Gastrocnemius medialis (tissue), 4 donors: ENCODE measurements around the gene DIRAS3. TPM values are rescaled to one million over a fixed set of nuclear protein-coding genes. Genes with fewer than 3 reads are reported as not detected.
A peak's percentile ranks its signal among the peaks of the same experiment; 100 is the strongest.

Experiments
- ATAC-seq, 2 donors: fragments of 150-250 bp; one replicate each; pipeline ENCODE4 v1.9.1; 2016
- DNase-seq, 2 donors: peaks; one replicate each; pipeline ENCODE4 v3.0.0-alpha.2; 2019
- H3K27ac ChIP-seq, 4 donors: fragments of 200-600 bp; sonication (generic); 1 replicate in 1 of 4; 2 replicates in 3 of 4; pipeline ENCODE4 v1.5.1; 2016 to 2018; ENCODE audit warnings: mild to moderate bottlenecking in 2 of 4, moderate library complexity in 1 of 4
- H3K27me3 ChIP-seq, 3 donors: fragments of 200-600 bp; sonication (generic) in 2 of 3; 1 replicate in 1 of 3; 2 replicates in 2 of 3; pipeline versions ENCODE4 v1.5.1 to v1.6.0; 2016 to 2019; ENCODE audit warnings: mild to moderate bottlenecking in 1 of 3, moderate library complexity in 1 of 3
- H3K36me3 ChIP-seq, 2 donors: fragments of 200-600 bp; sonication (generic) in 1 of 2; one replicate each; pipeline ENCODE4 v1.5.1; 2017 to 2018
- H3K4me1 ChIP-seq, 2 donors: fragments of 200-600 bp; sonication (generic) in 1 of 2; one replicate each; pipeline ENCODE4 v1.5.1; 2016 to 2017; ENCODE audit warnings: mild to moderate bottlenecking in 2 of 2
- H3K4me3 ChIP-seq, 4 donors: fragments of 200-600 bp; sonication (generic) in 3 of 4; 1 replicate in 1 of 4; 2 replicates in 3 of 4; pipeline ENCODE4 v1.5.1; 2016 to 2019; ENCODE audit warnings: mild to moderate bottlenecking in 2 of 4
- H3K9me3 ChIP-seq, 3 donors: fragments of 200-600 bp; sonication (generic) in 2 of 3; 1 replicate in 1 of 3; 2 replicates in 2 of 3; pipeline ENCODE4 v1.5.1; 2016 to 2019
- CTCF ChIP-seq, 5 experiments: fragments of 450-650 bp in 3 of 5; fragments of 200-600 bp in 2 of 5; sonication (generic) in 2 of 5; IDR thresholded peaks in 4 of 5; conservative IDR thresholded peaks in 1 of 5; 1 replicate in 4 of 5; 2 replicates in 1 of 5; pipeline ENCODE4 v1.5.1; 2016 to 2019; ENCODE audit warnings: antibody characterized with exemption in 5 of 5, mild to moderate bottlenecking in 3 of 5, moderate library complexity in 3 of 5
- POLR2A ChIP-seq, 2 donors: fragments of 450-650 bp; IDR thresholded peaks; one replicate each; pipeline ENCODE4 v1.6.1; 2017; ENCODE audit warnings: antibody characterized with exemption in 2 of 2, mild to moderate bottlenecking in 2 of 2, moderate library complexity in 2 of 2
- in situ Hi-C, 4 donors: fragments of 200-750 bp; cut with MboI; loops; one replicate each; pipeline versions ENCODE4 v1.15.0 to v1.8.0; 2017; ENCODE audit warnings: low sequenced_read_pairs in 4 of 4
- intact Hi-C: fragments of 100-400 bp; cut with DNase I; formaldehyde crosslinking; loops from one replicate; pipeline ENCODE4 v1.15.1; 2023; ENCODE audit warnings: low total_unique reads
- total RNA-seq, 4 donors: library from RNA; depleted of rRNA; stranded (reverse); fragments of >200 nt; gene quantifications; one replicate each; pipeline versions ENCODE4 v1.1.0 to v1.2.3, GENCODE V29; 2016

Gene DIRAS3
- total RNA-seq, result under 1 TPM in 3 of 4 donors, not detected in 1; 0.44 to 0.71 (median 0.59) TPM

- no peaks in the 10 kb centered on the region for H3K27me3 ChIP-seq
- no peaks in the 10 kb centered on the region for H3K4me1 ChIP-seq
- no peaks in the 10 kb centered on the region for H3K36me3 ChIP-seq
- peak in 1 of 2 donors; percentile 21 for DNase-seq
- H3K4me3 ChIP-seq, result peak within 1 kb of the TSS; percentile 41 to 53 (median 47)
- in situ Hi-C loops (no loop called here), intact Hi-C loops (no loop called here)
- no peaks in the 10 kb centered on the region for H3K9me3 ChIP-seq
- no peak within 1 kb of the TSS for H3K27ac ChIP-seq
- peak; percentile 45 to 51 for ATAC-seq
- no peak for TF ChIP-seq POLR2A (IDR thresholded peaks at IDR 0.05)
Observed at GRCh38 chr1:68049941-68050878, at the start of gene DIRAS3. DIRAS3 (minus strand) TSS chr1:68050627; CDS start chr1:68047297, 3,330 bp downstream.

GRCh38 chr1:68093737-68094136 lies 43.3 kb upstream of the DIRAS3 start:
- Histone ChIP-seq H3K27ac (no peak overlapping the region), H3K4me1 (no peaks in the 10 kb centered on the region), H3K36me3 (no peaks in the 10 kb centered on the region), H3K27me3 (no peaks in the 10 kb centered on the region), H3K9me3 (no peaks in the 10 kb centered on the region), H3K4me3 (no peak overlapping the region)
- intact Hi-C loops (no loop called here), in situ Hi-C loops (no loop called here)
- no peak for ATAC-seq
- TF ChIP-seq CTCF (IDR thresholded peaks at IDR 0.05 in 4 of 5, conservative IDR thresholded peaks at IDR 0.05 in 1 of 5), result no peak
- TF ChIP-seq POLR2A (IDR thresholded peaks at IDR 0.05), result no peak
- no peak for DNase-seq

- intact Hi-C loops, result no loop called here
- ATAC-seq (no peak), DNase-seq (no peak)
- no peak overlapping the region for H3K27ac ChIP-seq
- TF ChIP-seq CTCF (IDR thresholded peaks at IDR 0.05 in 4 of 5, conservative IDR thresholded peaks at IDR 0.05 in 1 of 5) (no peak), POLR2A (IDR thresholded peaks at IDR 0.05) (no peak)
- H3K9me3 ChIP-seq, result no peaks in the 10 kb centered on the region
- no peak overlapping the region for H3K4me3 ChIP-seq
- no peaks in the 10 kb centered on the region for H3K36me3 ChIP-seq
- in situ Hi-C loops, result no loop called here
- no peaks in the 10 kb centered on the region for H3K27me3 ChIP-seq
- H3K4me1 ChIP-seq, result no peaks in the 10 kb centered on the region
Observed at GRCh38 chr1:68087184-68087583, 36.8 kb upstream of the DIRAS3 start.

- in situ Hi-C loops (no loop called here), intact Hi-C loops (no loop called here)
- Histone ChIP-seq H3K4me3 (no peak overlapping the region), H3K36me3 (no peaks in the 10 kb centered on the region), H3K27ac (no peak overlapping the region), H3K27me3 (no peaks in the 10 kb centered on the region), H3K9me3 (no peaks in the 10 kb centered on the region), H3K4me1 (no peaks in the 10 kb centered on the region)
- ATAC-seq, result no peak
- TF ChIP-seq CTCF (IDR thresholded peaks at IDR 0.05 in 4 of 5, conservative IDR thresholded peaks at IDR 0.05 in 1 of 5) (no peak), POLR2A (IDR thresholded peaks at IDR 0.05) (no peak)
- DNase-seq, result no peak
Observed at GRCh38 chr1:68085752-68086151, 35.3 kb upstream of the DIRAS3 start.

GRCh38 chr1:68083686-68084085 lies 33.3 kb upstream of the DIRAS3 start:
- in situ Hi-C loops, result no loop called here
- TF ChIP-seq CTCF (IDR thresholded peaks at IDR 0.05 in 4 of 5, conservative IDR thresholded peaks at IDR 0.05 in 1 of 5) (no peak), POLR2A (IDR thresholded peaks at IDR 0.05) (no peak)

More at GRCh38 chr1:68083686-68084085, 33.3 kb upstream of the DIRAS3 start:
- intact Hi-C loops, result no loop called here
- H3K9me3 ChIP-seq, result no peaks in the 10 kb centered on the region
- H3K27ac ChIP-seq, result no peak overlapping the region
- ATAC-seq (no peak), DNase-seq (no peak)
- H3K36me3 ChIP-seq, result no peaks in the 10 kb centered on the region
- no peaks in the 10 kb centered on the region for H3K27me3 ChIP-seq
- no peak overlapping the region for H3K4me3 ChIP-seq
- no peaks in the 10 kb centered on the region for H3K4me1 ChIP-seq
